GM21786 (cell line): ENCODE measurements around the gene NKAIN2.
"Not testable (repeated sequence)": the region's sequence is repeated elsewhere in the genome, so short reads cannot be mapped to it uniquely, and the experiment has no call there.

ENCODE experiments used
- ATAC-seq: cut with Tn5 transposase; IDR thresholded peaks from one replicate; pipeline ENCODE4 v1.9.1; 2021; ENCODE audit not compliant: unreplicated experiment

NKAIN2 gene

GRCh38 chr6:124190256-124190655, 386.6 kb downstream of the NKAIN2 start:
- ATAC-seq, result no peak

GRCh38 chr6:124193132-124193531, 389.5 kb downstream of the NKAIN2 start:
- no peak for ATAC-seq

- no peak for ATAC-seq
Observed at GRCh38 chr6:124197148-124197547, 393.5 kb downstream of the NKAIN2 start.

- no peak for ATAC-seq
Observed at GRCh38 chr6:124199286-124199685, 395.6 kb downstream of the NKAIN2 start.

DNA sequence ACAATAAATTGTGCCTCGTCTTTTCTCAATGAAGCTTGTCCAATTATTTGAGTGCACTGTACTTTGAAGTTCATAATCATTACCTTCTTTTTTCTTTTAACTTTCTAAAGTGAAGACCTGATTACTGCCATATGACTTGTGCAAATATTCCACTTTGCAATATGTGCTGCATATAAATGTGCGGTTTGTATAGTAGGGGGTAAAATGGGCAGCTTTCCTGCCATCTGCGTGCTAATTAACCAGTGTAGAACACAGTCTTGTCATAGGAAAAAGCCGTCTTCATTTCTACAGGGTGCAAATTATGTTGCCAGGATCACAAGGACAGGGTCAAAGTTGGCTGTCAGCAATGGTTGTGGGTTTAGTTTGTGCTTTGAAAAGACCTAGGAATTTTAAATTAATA, 397.0 kb downstream of the NKAIN2 start:
- no peak for ATAC-seq

- no peak for ATAC-seq
Observed at GRCh38 chr6:124203101-124203811, 399.6 kb downstream of the NKAIN2 start.

- ATAC-seq, result no peak
Observed at GRCh38 chr6:124203812-124204167, 400.1 kb downstream of the NKAIN2 start.

GRCh38 chr6:124205921-124206320, 402.3 kb downstream of the NKAIN2 start:
- ATAC-seq, result no peak

DNA sequence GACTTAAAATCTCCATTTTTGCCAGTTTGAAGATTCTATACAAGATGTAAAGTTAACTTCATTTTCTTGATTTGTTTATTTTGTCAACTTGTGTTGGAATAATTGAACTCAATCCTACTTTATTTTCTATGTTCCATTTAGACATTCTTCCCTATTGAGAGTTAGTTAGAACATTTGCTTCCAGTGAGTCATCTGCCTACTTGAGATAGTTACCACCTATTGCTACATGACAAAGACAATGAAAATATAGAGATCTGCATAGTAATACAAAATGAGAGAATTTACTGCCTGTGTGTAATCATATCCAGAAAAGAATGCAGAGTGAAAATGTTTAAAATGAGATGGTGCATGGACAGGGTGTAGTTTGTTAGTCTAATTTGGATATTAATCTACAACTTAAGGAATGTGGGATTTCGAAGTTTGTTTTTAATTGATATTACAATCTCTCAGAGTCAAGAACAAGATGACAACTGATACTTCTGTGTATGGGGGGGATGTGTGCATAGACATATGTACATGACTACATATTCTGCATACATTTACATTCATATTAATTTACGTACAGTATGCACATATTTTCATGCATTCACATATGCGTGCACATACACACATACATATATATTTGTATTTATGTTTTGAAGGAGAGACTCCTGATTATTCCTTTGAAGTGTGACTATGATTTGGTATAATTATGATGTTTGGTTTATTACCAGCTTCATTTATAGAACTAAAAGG, 420.1 kb downstream of the NKAIN2 start:
- ATAC-seq, result no peak

DNA sequence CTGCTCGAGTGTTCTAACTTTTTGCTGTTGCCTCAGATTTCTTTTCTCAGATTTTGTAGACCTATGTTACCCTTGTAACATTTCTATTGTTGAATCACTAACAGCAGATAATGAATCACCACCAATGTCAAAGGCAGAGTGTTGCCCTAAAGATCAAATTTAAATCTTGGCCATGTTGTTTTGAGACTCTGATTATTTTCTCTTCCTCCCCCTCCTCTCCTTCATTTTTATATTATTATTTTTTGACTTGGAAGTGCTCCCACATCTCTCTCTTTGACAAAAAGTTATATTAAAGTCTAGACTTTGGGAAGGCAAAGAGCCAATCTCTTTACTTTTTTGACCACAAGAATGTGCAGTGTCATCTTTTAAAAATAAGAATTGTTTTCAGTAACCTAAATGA, 422.7 kb downstream of the NKAIN2 start:
- no peak for ATAC-seq

DNA sequence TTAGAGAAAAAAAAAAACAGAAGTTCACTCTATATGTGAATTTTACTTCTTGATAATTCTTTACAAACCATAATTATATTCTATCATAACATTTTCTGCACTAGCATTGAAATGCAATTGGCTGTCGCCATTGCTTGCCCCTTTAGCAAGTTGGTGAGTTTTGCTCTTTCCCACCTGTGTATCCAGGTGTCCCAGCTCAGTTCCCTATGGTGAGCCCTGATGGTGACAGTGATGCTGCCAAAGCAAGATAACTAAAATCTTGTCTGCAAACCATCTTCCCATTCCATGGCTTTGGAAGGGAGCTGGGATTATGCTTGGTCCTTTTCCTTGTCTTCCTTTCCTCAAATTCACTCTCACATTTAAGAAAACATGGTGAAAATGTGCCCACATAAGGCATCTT, 429.6 kb downstream of the NKAIN2 start:
- no peak for ATAC-seq

- ATAC-seq, result no peak
Observed at GRCh38 chr6:124234801-124235200, 431.1 kb downstream of the NKAIN2 start.

GRCh38 chr6:124237911-124238310, 434.2 kb downstream of the NKAIN2 start:
- no peak for ATAC-seq

DNA sequence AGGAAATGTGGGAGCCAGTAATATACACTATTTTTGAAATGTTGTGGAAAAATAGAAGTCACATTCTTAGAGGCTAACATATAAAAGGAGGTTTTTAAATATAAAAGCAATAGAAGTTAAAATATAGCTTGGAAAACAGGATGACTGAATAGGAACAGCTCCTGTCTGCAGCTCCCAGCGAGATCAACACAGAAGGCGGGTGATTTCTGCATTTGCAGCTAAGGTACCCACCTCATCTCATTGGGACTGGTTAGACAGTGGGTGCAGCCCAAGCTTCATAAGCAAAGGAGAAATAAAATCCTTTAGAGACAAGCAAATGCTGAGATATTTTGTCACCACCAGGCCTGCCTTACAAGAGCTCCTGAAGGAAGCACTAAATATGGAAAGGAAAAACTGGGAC, 434.7 kb downstream of the NKAIN2 start:
- ATAC-seq, result not testable (repeated sequence)

- no peak for ATAC-seq
Observed at GRCh38 chr6:124254941-124255685, 451.4 kb downstream of the NKAIN2 start.

DNA sequence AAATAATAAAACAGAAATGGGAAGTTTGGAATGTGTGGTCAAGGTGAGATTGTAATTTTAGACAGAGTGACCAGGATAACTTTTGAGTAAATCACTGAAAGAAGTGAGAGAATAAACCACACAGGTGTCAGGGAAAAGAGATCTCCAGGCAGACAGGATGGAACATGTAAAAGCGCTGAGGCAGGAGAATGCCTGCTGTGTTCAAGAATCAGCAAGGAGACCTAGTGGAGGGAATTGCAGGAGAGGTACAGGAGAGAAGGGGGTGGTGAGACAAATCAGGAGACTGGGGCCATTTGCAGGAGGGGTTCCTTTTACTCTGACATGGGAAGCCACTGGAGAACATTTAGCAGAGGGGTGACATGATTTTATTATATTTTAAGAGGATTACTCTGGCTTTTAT, 456.7 kb downstream of the NKAIN2 start:
- ATAC-seq, result no peak

DNA sequence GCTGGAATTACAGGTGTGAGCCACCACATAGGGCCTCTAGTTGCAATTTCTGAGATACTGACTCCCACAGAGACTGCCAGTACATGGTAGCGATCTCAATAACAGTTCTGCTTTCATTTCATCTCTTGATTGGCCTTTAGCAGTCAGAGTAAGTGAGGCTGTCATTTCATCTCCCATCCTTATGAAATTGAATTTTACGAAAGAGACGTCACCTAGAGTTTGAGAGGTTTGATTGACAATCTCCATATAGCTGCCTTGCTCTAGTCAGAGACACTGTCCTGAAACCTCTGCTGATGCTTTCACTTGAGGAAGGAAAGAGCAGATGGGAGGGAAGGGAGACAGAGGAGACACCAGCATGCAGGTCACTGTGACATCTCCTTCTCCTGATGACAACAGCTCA, 466.1 kb downstream of the NKAIN2 start:
- ATAC-seq, result no peak

GRCh38 chr6:124273701-124274100, 470.0 kb downstream of the NKAIN2 start:
- no peak for ATAC-seq

- no peak for ATAC-seq
Observed at GRCh38 chr6:124282541-124282940, 478.9 kb downstream of the NKAIN2 start.

DNA sequence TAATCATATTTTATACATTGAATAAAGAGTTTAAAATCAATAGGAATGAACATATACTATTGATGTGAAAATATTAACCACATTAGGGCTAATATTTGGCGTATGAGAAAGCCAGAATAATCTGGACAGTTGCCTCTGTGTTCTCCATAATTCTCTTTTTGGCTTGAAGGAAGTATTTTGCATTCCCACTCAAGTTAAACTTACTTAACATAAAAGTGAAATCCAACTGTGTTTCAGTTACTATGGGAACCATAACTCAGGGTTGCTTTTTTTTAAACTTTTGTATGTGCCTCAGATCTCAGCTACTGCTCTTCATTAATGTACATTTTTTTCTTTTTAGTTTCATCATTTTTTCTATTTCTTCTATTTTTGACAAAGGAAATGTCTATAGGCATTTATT, 479.8 kb downstream of the NKAIN2 start:
- ATAC-seq, result no peak

GRCh38 chr6:124285146-124285545, 481.5 kb downstream of the NKAIN2 start:
- no peak for ATAC-seq

GRCh38 chr6:124294574-124295200, 491.0 kb downstream of the NKAIN2 start:
- no peak for ATAC-seq
